Neural progenitor cell (in vitro differentiated cells): ENCODE data around the gene UGT1A8. TPM values are rescaled to one million over a fixed set of nuclear protein-coding genes. Genes with fewer than 3 reads are reported as not detected.
A peak's percentile ranks its signal among the peaks of the same experiment; 100 is the strongest.
"Not testable (repeated sequence)": the region's sequence is repeated elsewhere in the genome, so short reads cannot be mapped to it uniquely, and the experiment has no call there.

Experiments used
- DNase-seq: peaks from one replicate; pipeline ENCODE4 v3.0.0-alpha.2; 2016; ENCODE audit warnings: low spot score
- H2AFZ ChIP-seq: fragments of 200-600 bp; sonication (generic); replicated peaks from 2 replicates; pipeline ENCODE4 v1.6.1; 2016; ENCODE audit warnings: antibody characterized with exemption
- H3F3A ChIP-seq: fragments of 200-600 bp; sonication (generic); 2 replicates; pipeline ENCODE4 v1.6.1; 2016; ENCODE audit warnings: antibody characterized with exemption, low read depth
- H3K27ac ChIP-seq: fragments of 200-600 bp; sonication (generic); 2 replicates; pipeline ENCODE4 v1.5.1; 2016; ENCODE audit warnings: mild to moderate bottlenecking
- H3K27me3 ChIP-seq: fragments of 200-600 bp; sonication (generic); 2 replicates; pipeline ENCODE4 v1.6.1; 2016; ENCODE audit warnings: mild to moderate bottlenecking, moderate library complexity
- H3K36me3 ChIP-seq: fragments of 200-600 bp; sonication (generic); 2 replicates; pipeline ENCODE4 v1.5.1; 2016
- H3K4me1 ChIP-seq: fragments of 200-600 bp; sonication (generic); 2 replicates; pipeline ENCODE4 v1.6.1; 2016; ENCODE audit warnings: mixed run types
- H3K4me2 ChIP-seq: fragments of 200-600 bp; sonication (generic); 2 replicates; pipeline ENCODE4 v1.6.1; 2016
- H3K4me3 ChIP-seq: fragments of 200-600 bp; sonication (generic); 2 replicates; pipeline ENCODE4 v1.5.1; 2016
- H3K79me2 ChIP-seq: fragments of 200-600 bp; sonication (generic); 2 replicates; pipeline ENCODE4 v1.6.1; 2016; ENCODE audit warnings: low read depth
- H3K9ac ChIP-seq: fragments of 200-600 bp; sonication (generic); 2 replicates; pipeline ENCODE4 v1.6.1; 2016
- H3K9me3 ChIP-seq: fragments of 200-600 bp; sonication (generic); 2 replicates; pipeline ENCODE4 v1.5.1; 2016; ENCODE audit warnings: low read depth
- H4K20me1 ChIP-seq: fragments of 200-600 bp; sonication (generic); 2 replicates; pipeline ENCODE4 v1.6.1; 2016; ENCODE audit warnings: low read depth
- H3K27ac Mint-ChIP-seq: 3 replicates; pipeline ENCODE4 v1.8.0; 2021; ENCODE audit warnings: mixed read lengths
- H3K27me3 Mint-ChIP-seq: 2 replicates; pipeline ENCODE4 v1.8.0; 2022; ENCODE audit warnings: low read depth, mild to moderate bottlenecking, inconsistent platforms, moderate library complexity, mixed read lengths; ENCODE audit not compliant: insufficient read depth
- H3K36me3 Mint-ChIP-seq: 3 replicates; pipeline ENCODE4 v1.8.0; 2021; ENCODE audit warnings: mixed read lengths
- H3K4me1 Mint-ChIP-seq: 3 replicates; pipeline ENCODE4 v1.8.0; 2021; ENCODE audit warnings: mixed read lengths
- H3K4me3 Mint-ChIP-seq: 3 replicates; pipeline ENCODE4 v1.8.0; 2021; ENCODE audit warnings: mild to moderate bottlenecking, moderate library complexity, mixed read lengths
- H3K9me3 Mint-ChIP-seq: 3 replicates; pipeline ENCODE4 v1.8.0; 2020; ENCODE audit warnings: mixed read lengths
- CTCF ChIP-seq: fragments of 200-600 bp; sonication (generic); IDR thresholded peaks from 2 replicates; pipeline ENCODE4 v1.5.1; 2017; ENCODE audit warnings: antibody characterized with exemption, mild to moderate bottlenecking
- EZH2 ChIP-seq: fragments of 200-600 bp; sonication (generic); IDR thresholded peaks from 2 replicates; pipeline ENCODE4 v1.6.1; 2017; ENCODE audit warnings: antibody characterized with exemption, mild to moderate bottlenecking, moderate library complexity
- EZH2phosphoT487 ChIP-seq: fragments of 200-600 bp; sonication (generic); IDR thresholded peaks from 2 replicates; pipeline ENCODE4 v1.6.1; 2017; ENCODE audit warnings: antibody characterized with exemption
- total RNA-seq: library from RNA; depleted of rRNA; stranded (reverse); fragments of >200 nt; gene quantifications from 2 replicates; pipeline ENCODE4 v1.2.3, GENCODE V29; 2015; ENCODE audit warnings: low replicate concordance

The UGT1A8 gene
- total RNA-seq, 1 donor from 2014 or later = not detected

- Mint-ChIP-seq H3K36me3 (peaks cover 1% of the 10 kb centered on the region), H3K27me3 (peaks cover 4% of the 10 kb centered on the region), H3K27ac (peak overlapping the region; percentile 94), H3K4me3 (no peak overlapping the region), H3K4me1 (peaks cover 5% of the 10 kb centered on the region), H3K9me3 (peaks cover 25% of the 10 kb centered on the region)
- no peak overlapping the region for H3K4me3 ChIP-seq
- no peak overlapping the region for H2AFZ ChIP-seq
- no peaks in the 10 kb centered on the region for H3K9me3 ChIP-seq
- no peak overlapping the region for H3K4me2 ChIP-seq
- no peaks in the 10 kb centered on the region for H4K20me1 ChIP-seq
- no peaks in the 10 kb centered on the region for H3K36me3 ChIP-seq
- no peak for TF ChIP-seq EZH2
- H3K27ac ChIP-seq = no peak overlapping the region
- no peak overlapping the region for H3K9ac ChIP-seq
- H3F3A ChIP-seq = no peaks in the 10 kb centered on the region
- no peaks in the 10 kb centered on the region for H3K27me3 ChIP-seq
- no peak for DNase-seq
- H3K4me1 ChIP-seq = no peaks in the 10 kb centered on the region
- no peaks in the 10 kb centered on the region for H3K79me2 ChIP-seq
Measured at GRCh38 chr2:233746475-233747282, 129.2 kb downstream of the UGT1A8 start.

GRCh38 chr2:233747283-233747544 is 129.8 kb downstream of the UGT1A8 start:
- Mint-ChIP-seq H3K27ac (no peak overlapping the region), H3K27me3 (peaks cover 4% of the 10 kb centered on the region), H3K4me1 (peaks cover 5% of the 10 kb centered on the region), H3K4me3 (no peak overlapping the region), H3K36me3 (peaks cover 1% of the 10 kb centered on the region), H3K9me3 (peaks cover 28% of the 10 kb centered on the region)
- no peaks in the 10 kb centered on the region for H3K4me1 ChIP-seq
- H2AFZ ChIP-seq = no peak overlapping the region
- no peak overlapping the region for H3K27ac ChIP-seq
- no peak overlapping the region for H3K9ac ChIP-seq
- H3K27me3 ChIP-seq = no peaks in the 10 kb centered on the region
- DNase-seq = no peak
- H3K79me2 ChIP-seq = no peaks in the 10 kb centered on the region
- H3F3A ChIP-seq = no peaks in the 10 kb centered on the region
- no peak overlapping the region for H3K4me2 ChIP-seq
- no peaks in the 10 kb centered on the region for H4K20me1 ChIP-seq
- no peak for TF ChIP-seq EZH2phosphoT487
- TF ChIP-seq CTCF = no peak
- TF ChIP-seq EZH2 = no peak
- H3K4me3 ChIP-seq = no peak overlapping the region
- no peaks in the 10 kb centered on the region for H3K9me3 ChIP-seq
- no peaks in the 10 kb centered on the region for H3K36me3 ChIP-seq

- DNase-seq, H3K4me3 ChIP-seq, H3K4me3 Mint-ChIP-seq, H2AFZ ChIP-seq, H4K20me1 ChIP-seq, H3K9ac ChIP-seq, H3K27me3 ChIP-seq, H3K9me3 ChIP-seq, H3K27ac ChIP-seq, H3K36me3 ChIP-seq, H3K27ac Mint-ChIP-seq, H3K4me1 Mint-ChIP-seq, H3K79me2 ChIP-seq, H3K4me2 ChIP-seq, H3K4me1 ChIP-seq, H3K36me3 Mint-ChIP-seq, H3K27me3 Mint-ChIP-seq, H3F3A ChIP-seq: not testable (repeated sequence)
- H3K9me3 Mint-ChIP-seq = peaks cover 36% of the 10 kb centered on the region
Measured at GRCh38 chr2:233750689-233751088, 133.3 kb downstream of the UGT1A8 start.

DNA sequence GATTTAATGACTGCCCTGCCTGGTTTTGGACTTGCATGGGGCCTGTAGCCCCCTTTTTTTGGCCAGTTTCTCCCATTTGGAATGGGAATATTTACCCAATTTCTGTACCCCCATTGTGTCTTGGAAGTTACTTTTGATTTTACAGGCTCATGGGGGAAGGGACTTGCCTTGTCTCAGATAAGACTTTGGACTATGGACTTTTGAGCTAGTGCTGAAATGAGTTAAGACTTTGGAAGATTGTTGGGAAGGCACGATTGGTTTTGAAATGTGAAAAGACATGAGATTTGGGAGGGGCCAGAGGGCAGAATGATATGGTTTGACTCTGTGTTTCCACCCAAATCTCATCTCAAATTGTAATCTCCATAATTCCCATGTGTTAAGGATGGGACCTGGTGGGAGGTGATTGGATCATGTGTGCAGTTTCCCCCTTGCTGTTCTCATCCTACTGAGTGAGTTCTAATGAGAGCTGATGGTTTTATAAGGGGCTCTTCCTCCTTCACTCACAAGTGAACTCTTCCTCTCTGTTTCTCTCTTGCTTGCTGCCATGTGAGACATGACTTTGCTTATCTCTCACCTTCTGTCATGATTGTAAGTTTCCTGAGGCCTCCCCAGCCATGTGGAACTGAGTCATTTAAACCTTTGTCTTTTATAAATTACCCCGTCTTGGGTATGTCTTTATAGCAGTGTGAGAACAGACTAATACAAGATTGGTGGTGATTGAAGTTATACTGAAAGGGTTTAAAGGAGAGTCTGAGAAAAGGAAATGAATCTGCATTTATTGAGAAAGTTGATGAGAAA is 134.0 kb downstream of the UGT1A8 start:
- H3K4me2 ChIP-seq, H3K36me3 Mint-ChIP-seq, H3K27me3 ChIP-seq, H3K36me3 ChIP-seq, H3K9ac ChIP-seq, H3K27me3 Mint-ChIP-seq, H3K9me3 ChIP-seq, H3F3A ChIP-seq, DNase-seq, H3K4me3 ChIP-seq, H3K79me2 ChIP-seq, H2AFZ ChIP-seq, H3K4me3 Mint-ChIP-seq, H4K20me1 ChIP-seq, H3K4me1 Mint-ChIP-seq, H3K27ac Mint-ChIP-seq, H3K4me1 ChIP-seq, H3K27ac ChIP-seq: not testable (repeated sequence)
- H3K9me3 Mint-ChIP-seq = peaks cover 36% of the 10 kb centered on the region
